GM12872 (cell line): Measurements from ENCODE around the gene MYO9B.

Experiments used
- TF ChIP-seq, protein P1 (sequence below): IDR thresholded peaks from 3 replicates; pipeline ENCODE4 v1.5.1; 2011; ENCODE audit warnings: low read depth, mild to moderate bottlenecking, low read length, moderate library complexity; ENCODE audit not compliant: insufficient read depth

Gene MYO9B

DNA sequence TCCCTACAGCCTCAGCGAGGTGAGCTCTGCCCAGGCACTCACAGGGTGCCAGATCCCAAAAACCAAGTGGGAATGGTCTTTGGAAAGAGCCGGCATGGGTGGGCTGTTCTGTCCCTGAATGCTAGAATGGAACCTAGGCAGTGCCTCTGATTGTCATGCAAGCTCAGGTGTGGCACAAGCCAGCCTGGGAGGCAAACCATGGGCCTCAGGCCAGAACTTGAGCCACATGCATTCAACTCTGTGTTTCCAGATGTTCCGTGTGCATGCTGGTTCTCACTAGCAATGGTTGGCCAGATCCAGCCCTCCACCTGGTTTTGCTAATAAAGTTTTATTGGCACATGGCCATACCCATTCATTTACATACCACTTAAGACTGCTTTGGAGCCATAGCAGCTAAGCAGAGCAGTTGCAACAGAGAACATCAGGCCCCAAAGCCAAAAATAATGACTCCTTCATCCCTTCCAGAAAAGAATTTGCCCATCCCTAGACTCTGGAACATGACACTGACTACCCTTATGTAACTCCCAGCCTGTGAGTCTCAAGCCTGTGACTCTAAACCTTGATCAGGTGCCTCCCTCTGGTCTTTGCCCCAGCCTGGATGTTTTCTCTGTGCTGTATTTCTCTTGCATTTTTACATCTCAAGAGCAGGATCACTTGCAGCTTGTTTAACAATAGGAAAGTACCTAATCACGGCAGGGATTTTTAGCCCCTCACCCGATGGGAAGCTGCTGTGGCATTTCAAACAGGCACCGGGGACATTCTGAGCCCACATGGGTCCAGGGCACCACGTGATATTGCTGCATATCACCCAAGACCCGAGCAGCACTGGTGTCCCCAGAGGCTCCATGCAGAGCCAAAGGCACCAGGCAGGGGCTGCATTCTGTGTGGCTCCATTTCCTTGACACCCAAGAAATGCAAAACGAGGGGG is 84.2 kb downstream of the MYO9B start:
- TF ChIP-seq, protein P1, sequence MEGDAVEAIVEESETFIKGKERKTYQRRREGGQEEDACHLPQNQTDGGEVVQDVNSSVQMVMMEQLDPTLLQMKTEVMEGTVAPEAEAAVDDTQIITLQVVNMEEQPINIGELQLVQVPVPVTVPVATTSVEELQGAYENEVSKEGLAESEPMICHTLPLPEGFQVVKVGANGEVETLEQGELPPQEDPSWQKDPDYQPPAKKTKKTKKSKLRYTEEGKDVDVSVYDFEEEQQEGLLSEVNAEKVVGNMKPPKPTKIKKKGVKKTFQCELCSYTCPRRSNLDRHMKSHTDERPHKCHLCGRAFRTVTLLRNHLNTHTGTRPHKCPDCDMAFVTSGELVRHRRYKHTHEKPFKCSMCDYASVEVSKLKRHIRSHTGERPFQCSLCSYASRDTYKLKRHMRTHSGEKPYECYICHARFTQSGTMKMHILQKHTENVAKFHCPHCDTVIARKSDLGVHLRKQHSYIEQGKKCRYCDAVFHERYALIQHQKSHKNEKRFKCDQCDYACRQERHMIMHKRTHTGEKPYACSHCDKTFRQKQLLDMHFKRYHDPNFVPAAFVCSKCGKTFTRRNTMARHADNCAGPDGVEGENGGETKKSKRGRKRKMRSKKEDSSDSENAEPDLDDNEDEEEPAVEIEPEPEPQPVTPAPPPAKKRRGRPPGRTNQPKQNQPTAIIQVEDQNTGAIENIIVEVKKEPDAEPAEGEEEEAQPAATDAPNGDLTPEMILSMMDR = no peak

DNA sequence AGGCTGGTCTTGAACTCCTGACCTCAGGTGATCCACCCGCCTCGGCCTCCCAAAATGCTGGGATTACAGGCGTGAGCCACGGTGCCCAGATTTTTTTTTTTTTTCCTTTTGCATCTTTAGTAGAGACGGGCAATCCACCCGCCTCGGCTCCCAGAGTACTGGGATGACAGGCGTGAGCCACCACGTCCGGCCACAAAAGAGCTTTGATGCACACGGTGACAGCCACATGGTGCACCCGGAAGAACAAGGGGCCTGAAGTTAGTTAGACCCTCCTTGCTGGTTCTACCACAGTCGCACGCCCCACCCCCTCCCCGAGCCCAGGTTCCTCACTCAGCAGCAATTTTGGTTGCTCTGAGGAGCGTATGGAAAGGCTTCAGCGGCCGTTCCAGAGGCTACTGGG is 85.3 kb downstream of the MYO9B start:
- TF ChIP-seq, protein P1 = no peak

DNA sequence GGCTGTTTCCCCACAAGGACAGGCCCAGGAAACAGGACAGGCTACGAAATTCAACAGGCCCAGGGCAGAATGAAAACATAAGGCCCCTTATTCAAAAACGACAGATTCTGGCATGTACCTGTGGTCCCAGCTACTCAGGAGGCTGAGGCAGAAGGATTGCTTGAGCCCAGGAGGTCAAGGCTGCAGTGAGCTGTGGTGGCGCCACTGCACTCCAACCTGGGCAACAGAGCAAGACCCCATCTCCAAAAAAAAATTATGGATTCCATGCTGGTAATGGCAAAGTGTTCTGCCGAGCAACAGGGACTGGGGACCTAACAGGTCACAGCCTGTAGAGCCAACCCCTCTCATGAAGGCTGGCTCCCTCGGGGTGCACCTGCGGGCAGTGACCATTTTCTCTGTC is 87.0 kb downstream of the MYO9B start:
- TF ChIP-seq, protein P1 = no peak

DNA sequence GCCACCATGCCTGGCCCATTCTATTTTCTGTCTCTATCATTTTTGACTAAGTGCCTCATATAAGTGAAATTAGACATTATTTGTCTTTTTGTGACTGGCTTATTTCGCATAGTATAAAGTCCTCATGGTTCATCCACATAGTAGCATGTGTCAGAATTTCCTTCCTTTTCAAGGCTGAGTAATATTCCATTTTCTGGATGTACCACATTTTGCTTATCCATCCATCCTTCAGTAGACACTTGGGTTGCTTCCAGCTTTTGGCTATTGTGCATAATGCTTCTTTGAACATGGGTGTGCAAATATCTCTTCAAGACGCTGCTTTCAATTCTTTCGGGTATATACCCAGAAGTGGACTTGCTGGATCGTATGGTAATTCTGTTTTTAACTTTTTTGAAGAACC is 88.1 kb downstream of the MYO9B start:
- TF ChIP-seq, protein P1 = no peak

DNA sequence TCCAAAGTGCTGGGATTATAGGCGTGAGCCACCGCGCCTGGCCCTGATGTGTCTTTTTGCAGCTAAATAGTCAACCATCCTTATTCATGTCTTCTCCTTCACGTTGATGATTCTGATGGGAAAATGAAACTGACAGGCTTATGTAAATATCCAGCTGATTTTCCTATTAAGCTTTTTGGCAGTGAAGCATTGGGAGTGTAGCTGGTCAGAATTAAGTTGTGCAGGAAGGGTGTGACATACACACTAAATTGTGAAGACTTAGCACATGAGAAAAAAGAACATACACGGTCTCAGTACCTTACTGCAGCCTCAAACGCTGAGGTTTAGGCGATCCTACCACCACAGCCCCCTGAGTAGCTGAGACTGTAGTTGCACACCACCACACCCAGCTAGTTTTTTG is 89.1 kb downstream of the MYO9B start:
- TF ChIP-seq, protein P1 = no peak

DNA sequence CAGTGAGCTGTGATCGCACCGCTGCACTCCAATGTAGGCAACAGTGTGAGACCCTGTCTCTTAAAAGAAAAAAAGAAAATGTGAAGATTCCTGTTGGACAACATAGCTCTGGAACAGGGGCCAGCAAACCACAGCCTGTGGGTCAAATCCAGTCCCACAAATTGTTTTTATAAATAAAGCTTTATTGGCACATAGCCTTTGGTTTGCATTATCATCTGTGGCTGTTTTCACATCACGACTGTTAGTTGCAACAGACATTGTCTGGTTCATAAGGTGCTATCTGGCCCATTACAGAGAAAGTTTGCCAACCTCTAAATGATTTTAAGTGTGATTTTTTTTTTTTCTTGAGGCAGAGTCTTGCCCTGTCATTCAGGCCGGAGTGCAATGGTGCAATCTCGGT is 90.1 kb downstream of the MYO9B start:
- TF ChIP-seq, protein P1 = no peak

DNA sequence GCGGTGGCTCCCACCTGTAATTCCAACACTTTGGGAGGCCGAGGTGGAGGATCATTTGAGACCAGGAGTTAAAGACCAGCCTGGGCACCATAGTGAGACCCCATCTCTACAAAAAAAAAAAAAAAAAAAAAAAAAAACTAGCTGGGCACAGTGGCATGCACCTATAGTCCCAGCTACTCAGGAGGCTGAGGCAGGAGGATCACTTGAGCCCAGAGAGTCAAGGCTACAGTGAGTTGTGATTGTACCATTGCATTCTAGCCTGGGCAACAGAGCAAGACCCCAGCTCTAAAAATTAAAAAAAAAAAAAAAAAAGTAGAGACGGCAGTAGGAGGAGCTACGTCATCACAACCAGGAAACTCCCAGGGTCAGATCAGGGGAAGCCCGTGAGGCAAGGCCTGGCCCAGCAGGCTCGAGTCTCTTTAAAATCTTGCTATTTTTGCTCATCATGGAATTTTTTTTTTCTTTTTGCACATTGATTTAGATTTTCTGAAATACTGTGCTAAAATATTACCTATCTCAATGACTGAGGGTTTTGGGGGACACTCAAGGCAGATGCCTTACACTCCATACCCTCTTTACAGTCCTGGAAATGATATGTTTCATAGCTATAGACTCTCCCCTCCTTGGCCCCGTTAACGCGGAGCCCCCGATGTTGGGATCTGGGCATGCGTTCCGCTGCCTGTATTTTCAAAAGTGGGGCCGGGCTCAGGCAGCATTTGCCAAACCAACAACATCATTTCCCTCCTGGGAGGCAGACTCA is 95.1 kb downstream of the MYO9B start:
- TF ChIP-seq, protein P1 = no peak
